K562 (cell line): ENCODE measurements around the gene SLC8A1.

Source experiments
- CTCF ChIP-seq, 3 experiments: IDR thresholded peaks in 2 of 3; conservative IDR thresholded peaks in 1 of 3; 2 replicates each; pipeline ENCODE4 v1.5.1; 2011 to 2012; ENCODE audit warnings: low read length in 3 of 3, mild to moderate bottlenecking in 3 of 3, control low read depth in 2 of 3, improper control_type of control experiment in 1 of 3, inconsistent platforms in 1 of 3, low read depth in 1 of 3, mixed read lengths in 1 of 3, moderate library complexity in 1 of 3; ENCODE audit not compliant: insufficient read depth in 2 of 3
- FOXK1 ChIP-seq: sonication (generic); formaldehyde crosslinking; IDR thresholded peaks from 2 replicates; pipeline ENCODE4 v1.8.0; 2022; ENCODE audit warnings: missing genetic modification reagents, mild to moderate bottlenecking, borderline replicate concordance
- POLR2A ChIP-seq: fragments of 450-650 bp; conservative IDR thresholded peaks from 2 replicates; pipeline ENCODE4 v1.6.1; 2016
- RBM17 ChIP-seq: fragments of 200-400 bp; formaldehyde crosslinking; IDR thresholded peaks from 2 replicates; pipeline ENCODE4 v1.6.1; 2017; ENCODE audit warnings: low read depth, mild to moderate bottlenecking, low read length, borderline replicate concordance
- USF2 ChIP-seq: sonication (generic); formaldehyde crosslinking; IDR thresholded peaks from 2 replicates; pipeline ENCODE4 v1.5.0; 2020; ENCODE audit warnings: missing genetic modification reagents
- TF ChIP-seq, protein P1 (sequence below): fragments of 450-650 bp; formaldehyde crosslinking; IDR thresholded peaks from 2 replicates; pipeline ENCODE4 v1.4.0; 2022; ENCODE audit warnings: missing genetic modification characterization
- TF ChIP-seq, protein P2 (sequence below): fragments of 450-650 bp; formaldehyde crosslinking; IDR thresholded peaks from 2 replicates; pipeline ENCODE4 v1.4.0; 2022; ENCODE audit warnings: missing genetic modification characterization
- TF ChIP-seq, protein P3 (sequence below): sonication (generic); formaldehyde crosslinking; IDR thresholded peaks from 2 replicates; pipeline ENCODE4 v1.8.1; 2023; ENCODE audit warnings: missing genetic modification reagents, mild to moderate bottlenecking, borderline replicate concordance

- TF ChIP-seq, protein P1, sequence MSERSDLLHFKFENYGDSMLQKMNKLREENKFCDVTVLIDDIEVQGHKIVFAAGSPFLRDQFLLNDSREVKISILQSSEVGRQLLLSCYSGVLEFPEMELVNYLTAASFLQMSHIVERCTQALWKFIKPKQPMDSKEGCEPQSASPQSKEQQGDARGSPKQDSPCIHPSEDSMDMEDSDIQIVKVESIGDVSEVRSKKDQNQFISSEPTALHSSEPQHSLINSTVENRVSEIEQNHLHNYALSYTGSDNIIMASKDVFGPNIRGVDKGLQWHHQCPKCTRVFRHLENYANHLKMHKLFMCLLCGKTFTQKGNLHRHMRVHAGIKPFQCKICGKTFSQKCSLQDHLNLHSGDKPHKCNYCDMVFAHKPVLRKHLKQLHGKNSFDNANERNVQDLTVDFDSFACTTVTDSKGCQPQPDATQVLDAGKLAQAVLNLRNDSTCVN (CRISPR knock-in tag) = no peak
- TF ChIP-seq CTCF (IDR thresholded peaks at IDR 0.05 in 2 of 3, conservative IDR thresholded peaks at IDR 0.05 in 1 of 3; ENCODE audit: insufficient read depth in 2 of 3, low read depth in 1 of 3, low read length in 3 of 3) (no peak), POLR2A (no peak), RBM17 (no peak), FOXK1 (no peak), USF2 (no peak)
- TF ChIP-seq, protein P2, sequence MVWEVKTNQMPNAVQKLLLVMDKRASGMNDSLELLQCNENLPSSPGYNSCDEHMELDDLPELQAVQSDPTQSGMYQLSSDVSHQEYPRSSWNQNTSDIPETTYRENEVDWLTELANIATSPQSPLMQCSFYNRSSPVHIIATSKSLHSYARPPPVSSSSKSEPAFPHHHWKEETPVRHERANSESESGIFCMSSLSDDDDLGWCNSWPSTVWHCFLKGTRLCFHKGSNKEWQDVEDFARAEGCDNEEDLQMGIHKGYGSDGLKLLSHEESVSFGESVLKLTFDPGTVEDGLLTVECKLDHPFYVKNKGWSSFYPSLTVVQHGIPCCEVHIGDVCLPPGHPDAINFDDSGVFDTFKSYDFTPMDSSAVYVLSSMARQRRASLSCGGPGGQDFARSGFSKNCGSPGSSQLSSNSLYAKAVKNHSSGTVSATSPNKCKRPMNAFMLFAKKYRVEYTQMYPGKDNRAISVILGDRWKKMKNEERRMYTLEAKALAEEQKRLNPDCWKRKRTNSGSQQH (CRISPR knock-in tag) = no peak
- TF ChIP-seq, protein P3, sequence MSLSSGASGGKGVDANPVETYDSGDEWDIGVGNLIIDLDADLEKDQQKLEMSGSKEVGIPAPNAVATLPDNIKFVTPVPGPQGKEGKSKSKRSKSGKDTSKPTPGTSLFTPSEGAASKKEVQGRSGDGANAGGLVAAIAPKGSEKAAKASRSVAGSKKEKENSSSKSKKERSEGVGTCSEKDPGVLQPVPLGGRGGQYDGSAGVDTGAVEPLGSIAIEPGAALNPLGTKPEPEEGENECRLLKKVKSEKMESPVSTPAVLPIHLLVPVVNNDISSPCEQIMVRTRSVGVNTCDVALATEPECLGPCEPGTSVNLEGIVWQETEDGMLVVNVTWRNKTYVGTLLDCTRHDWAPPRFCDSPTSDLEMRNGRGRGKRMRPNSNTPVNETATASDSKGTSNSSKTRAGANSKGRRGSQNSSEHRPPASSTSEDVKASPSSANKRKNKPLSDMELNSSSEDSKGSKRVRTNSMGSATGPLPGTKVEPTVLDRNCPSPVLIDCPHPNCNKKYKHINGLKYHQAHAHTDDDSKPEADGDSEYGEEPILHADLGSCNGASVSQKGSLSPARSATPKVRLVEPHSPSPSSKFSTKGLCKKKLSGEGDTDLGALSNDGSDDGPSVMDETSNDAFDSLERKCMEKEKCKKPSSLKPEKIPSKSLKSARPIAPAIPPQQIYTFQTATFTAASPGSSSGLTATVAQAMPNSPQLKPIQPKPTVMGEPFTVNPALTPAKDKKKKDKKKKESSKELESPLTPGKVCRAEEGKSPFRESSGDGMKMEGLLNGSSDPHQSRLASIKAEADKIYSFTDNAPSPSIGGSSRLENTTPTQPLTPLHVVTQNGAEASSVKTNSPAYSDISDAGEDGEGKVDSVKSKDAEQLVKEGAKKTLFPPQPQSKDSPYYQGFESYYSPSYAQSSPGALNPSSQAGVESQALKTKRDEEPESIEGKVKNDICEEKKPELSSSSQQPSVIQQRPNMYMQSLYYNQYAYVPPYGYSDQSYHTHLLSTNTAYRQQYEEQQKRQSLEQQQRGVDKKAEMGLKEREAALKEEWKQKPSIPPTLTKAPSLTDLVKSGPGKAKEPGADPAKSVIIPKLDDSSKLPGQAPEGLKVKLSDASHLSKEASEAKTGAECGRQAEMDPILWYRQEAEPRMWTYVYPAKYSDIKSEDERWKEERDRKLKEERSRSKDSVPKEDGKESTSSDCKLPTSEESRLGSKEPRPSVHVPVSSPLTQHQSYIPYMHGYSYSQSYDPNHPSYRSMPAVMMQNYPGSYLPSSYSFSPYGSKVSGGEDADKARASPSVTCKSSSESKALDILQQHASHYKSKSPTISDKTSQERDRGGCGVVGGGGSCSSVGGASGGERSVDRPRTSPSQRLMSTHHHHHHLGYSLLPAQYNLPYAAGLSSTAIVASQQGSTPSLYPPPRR (CRISPR knock-in tag) = no peak
Measured at GRCh38 chr2:40103163-40103562, 348.7 kb downstream of the SLC8A1 start.
